Testis (tissue), 3 donors: ENCODE results near the gene UCHL1. TPM values are rescaled to one million over a fixed set of nuclear protein-coding genes. Genes with fewer than 3 reads are reported as not detected.

Experiments used
- DNase-seq: peaks from one replicate; pipeline ENCODE4 v3.0.0-alpha.2; 2019
- H3K27ac ChIP-seq, 2 donors: fragments of 200-600 bp; sonication (generic); one replicate each; pipeline ENCODE4 v1.5.1; 2019
- H3K27me3 ChIP-seq: fragments of 200-600 bp; sonication (generic); one replicate; pipeline ENCODE4 v1.5.1; 2019
- H3K36me3 ChIP-seq: fragments of 200-600 bp; sonication (generic); one replicate; pipeline ENCODE4 v1.5.1; 2017; ENCODE audit warnings: low read depth; ENCODE audit errors: missing control alignments
- H3K4me1 ChIP-seq: fragments of 200-600 bp; sonication (generic); one replicate; pipeline ENCODE4 v1.5.1; 2019
- H3K4me3 ChIP-seq, 2 donors: fragments of 200-600 bp; sonication (generic); one replicate each; pipeline ENCODE4 v1.5.1; 2017 to 2019
- H3K9me3 ChIP-seq: fragments of 200-600 bp; sonication (generic); one replicate; pipeline ENCODE4 v1.5.1; 2017
- POLR2A ChIP-seq: fragments of 450-650 bp; IDR thresholded peaks from one replicate; pipeline ENCODE4 v1.6.1; 2017; ENCODE audit warnings: antibody characterized with exemption, mild to moderate bottlenecking, moderate library complexity
- WGBS, 2 donors: methylation state at CpG; one replicate each; pipeline ENCODE4 v1.1.5; 2018; 5-methylcytosine and 5-hydroxymethylcytosine counted together
- intact Hi-C: fragments of 100-400 bp; cut with DNase I; formaldehyde crosslinking; loops from one replicate; pipeline ENCODE4 v1.15.1; 2023; ENCODE audit warnings: low total_unique reads
- polyA plus RNA-seq: library from polyadenylated mRNA; stranded (reverse); fragments of 350-450 nt; fragmentation: Illumina TruSeq; extraction: RNeasy Lipid Tissue Mini Kit (QIAGEN cat#74804); gene quantifications from one replicate; pipeline ENCODE4 v1.2.3, GENCODE V29; 2014; ENCODE audit warnings: low read depth, low replicate concordance; ENCODE audit not compliant: insufficient read depth
- total RNA-seq, 2 donors: library from RNA; depleted of rRNA; stranded (reverse); fragments of >200 nt; gene quantifications; one replicate each; pipeline ENCODE4 v1.2.3, GENCODE V29; 2016
- TF ChIP-seq, protein P1 (sequence below), 3 experiments: fragments of 450-650 bp in 2 of 3; fragments of 200-600 bp in 1 of 3; sonication (generic) in 1 of 3; IDR thresholded peaks; one replicate each; pipeline ENCODE4 v1.5.1; 2016 to 2019; ENCODE audit warnings: antibody characterized with exemption in 3 of 3, mild to moderate bottlenecking in 2 of 3, moderate library complexity in 1 of 3

The UCHL1 gene
- total and polyA plus RNA-seq, 3 donors from 2014 or later: 57.4 to 87.5 (median 84.2) TPM

DNA sequence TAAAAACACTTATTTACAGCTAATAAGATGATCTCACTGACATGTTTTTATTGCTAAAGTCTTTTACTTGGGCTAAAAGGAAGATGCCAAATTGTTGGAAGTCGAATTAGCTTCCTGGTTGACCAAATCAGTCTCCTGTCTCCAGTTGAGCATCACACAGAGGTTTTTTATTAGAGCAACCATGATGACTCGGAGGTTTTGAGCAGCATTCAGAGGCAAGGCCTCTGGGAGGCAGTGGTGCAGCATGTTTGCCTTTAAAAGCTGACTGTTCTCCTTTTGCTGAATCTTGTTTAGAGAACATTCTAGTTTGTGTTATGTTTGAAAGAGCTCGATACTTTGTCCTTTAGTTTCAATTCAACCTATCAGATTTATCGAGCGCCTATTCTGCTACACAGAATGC is 2.1 kb downstream of the UCHL1 start:
- H3K36me3 ChIP-seq: no peaks in the 10 kb centered on the region
- intact Hi-C loops: no loop called here
- H3K27me3 ChIP-seq: no peaks in the 10 kb centered on the region
- H3K4me3 ChIP-seq: no peak overlapping the region
- H3K4me1 ChIP-seq: peaks cover 5% of the 10 kb centered on the region
- H3K27ac ChIP-seq: no peak overlapping the region
- no peak for TF ChIP-seq POLR2A
- TF ChIP-seq, protein P1, sequence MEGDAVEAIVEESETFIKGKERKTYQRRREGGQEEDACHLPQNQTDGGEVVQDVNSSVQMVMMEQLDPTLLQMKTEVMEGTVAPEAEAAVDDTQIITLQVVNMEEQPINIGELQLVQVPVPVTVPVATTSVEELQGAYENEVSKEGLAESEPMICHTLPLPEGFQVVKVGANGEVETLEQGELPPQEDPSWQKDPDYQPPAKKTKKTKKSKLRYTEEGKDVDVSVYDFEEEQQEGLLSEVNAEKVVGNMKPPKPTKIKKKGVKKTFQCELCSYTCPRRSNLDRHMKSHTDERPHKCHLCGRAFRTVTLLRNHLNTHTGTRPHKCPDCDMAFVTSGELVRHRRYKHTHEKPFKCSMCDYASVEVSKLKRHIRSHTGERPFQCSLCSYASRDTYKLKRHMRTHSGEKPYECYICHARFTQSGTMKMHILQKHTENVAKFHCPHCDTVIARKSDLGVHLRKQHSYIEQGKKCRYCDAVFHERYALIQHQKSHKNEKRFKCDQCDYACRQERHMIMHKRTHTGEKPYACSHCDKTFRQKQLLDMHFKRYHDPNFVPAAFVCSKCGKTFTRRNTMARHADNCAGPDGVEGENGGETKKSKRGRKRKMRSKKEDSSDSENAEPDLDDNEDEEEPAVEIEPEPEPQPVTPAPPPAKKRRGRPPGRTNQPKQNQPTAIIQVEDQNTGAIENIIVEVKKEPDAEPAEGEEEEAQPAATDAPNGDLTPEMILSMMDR (IDR thresholded peaks at IDR 0.05): peak in 2 of 3 experiments; percentile 12 to 15
- peak; percentile 50 for DNase-seq
- WGBS, 2 donors: 55 to 81% methylated on average over 5 of the region's 5 CpGs
- no peaks in the 10 kb centered on the region for H3K9me3 ChIP-seq

DNA sequence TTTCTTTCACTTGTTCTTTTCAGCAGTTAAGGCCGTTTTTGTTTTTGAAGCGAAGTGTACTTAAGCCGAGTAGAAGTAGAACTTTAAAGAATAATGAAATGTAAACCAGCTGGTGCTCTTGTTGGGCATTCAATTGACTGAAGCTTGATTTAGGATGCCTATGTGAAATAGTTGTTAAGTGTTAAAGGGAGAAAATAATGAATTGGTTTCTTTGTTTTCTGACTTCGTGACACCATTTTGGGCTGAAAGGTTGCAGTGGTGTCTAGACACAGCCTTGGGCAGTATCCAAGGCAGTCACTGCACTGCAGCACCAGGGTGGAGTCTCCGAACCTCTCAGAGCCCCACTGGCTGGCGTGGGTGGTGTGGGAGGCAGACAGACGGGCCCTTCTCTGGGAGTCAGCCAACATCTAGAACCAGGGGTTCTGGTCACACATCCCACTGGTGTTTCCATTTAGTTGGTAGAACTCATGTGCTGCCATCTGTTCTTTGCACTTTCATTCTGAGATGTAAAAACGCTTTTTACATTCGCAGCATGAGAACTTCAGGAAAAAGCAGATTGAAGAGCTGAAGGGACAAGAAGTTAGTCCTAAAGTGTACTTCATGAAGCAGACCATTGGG is 3.5 kb downstream of the UCHL1 start:
- peaks cover 5% of the 10 kb centered on the region for H3K4me1 ChIP-seq
- H3K4me3 ChIP-seq: no peak overlapping the region
- no peaks in the 10 kb centered on the region for H3K27me3 ChIP-seq
- TF ChIP-seq, protein P1 (IDR thresholded peaks at IDR 0.05): no peak
- H3K9me3 ChIP-seq: no peaks in the 10 kb centered on the region
- DNase-seq: no peak
- intact Hi-C loops: no loop called here
- H3K27ac ChIP-seq: no peak overlapping the region
- H3K36me3 ChIP-seq: no peaks in the 10 kb centered on the region
- WGBS, 2 donors: 91 to 93% methylated on average over 9 of the region's 9 CpGs

DNA sequence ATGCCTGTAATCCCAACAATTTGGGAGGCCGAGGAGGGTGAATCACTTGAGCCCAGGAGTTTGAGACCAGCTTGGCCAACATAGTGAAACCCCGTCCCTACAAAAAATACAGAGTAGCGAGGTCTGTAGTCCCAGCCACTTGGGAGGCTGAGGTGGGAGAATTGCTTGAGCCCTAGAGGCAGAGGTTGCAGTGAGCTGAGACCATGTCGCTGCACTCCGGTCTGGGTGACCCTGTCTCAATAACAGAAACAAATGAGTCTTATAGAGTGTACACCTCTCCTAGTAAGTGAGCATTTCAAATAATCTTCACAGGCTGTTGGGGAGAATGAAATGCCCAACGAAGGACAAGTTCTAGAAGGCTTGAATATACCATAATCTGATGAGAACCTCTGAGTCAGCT is 5.5 kb downstream of the UCHL1 start:
- no peak for DNase-seq
- TF ChIP-seq, protein P1 (IDR thresholded peaks at IDR 0.05): no peak
- TF ChIP-seq POLR2A: no peak
- Histone ChIP-seq H3K4me1 (no peaks in the 10 kb centered on the region), H3K4me3 (no peak overlapping the region), H3K9me3 (no peaks in the 10 kb centered on the region), H3K27me3 (no peaks in the 10 kb centered on the region), H3K27ac (no peak overlapping the region), H3K36me3 (no peaks in the 10 kb centered on the region)
- intact Hi-C loops: no loop called here
- 94 to 98% methylated on average over 6 of the region's 6 CpGs for WGBS, 2 donors

DNA sequence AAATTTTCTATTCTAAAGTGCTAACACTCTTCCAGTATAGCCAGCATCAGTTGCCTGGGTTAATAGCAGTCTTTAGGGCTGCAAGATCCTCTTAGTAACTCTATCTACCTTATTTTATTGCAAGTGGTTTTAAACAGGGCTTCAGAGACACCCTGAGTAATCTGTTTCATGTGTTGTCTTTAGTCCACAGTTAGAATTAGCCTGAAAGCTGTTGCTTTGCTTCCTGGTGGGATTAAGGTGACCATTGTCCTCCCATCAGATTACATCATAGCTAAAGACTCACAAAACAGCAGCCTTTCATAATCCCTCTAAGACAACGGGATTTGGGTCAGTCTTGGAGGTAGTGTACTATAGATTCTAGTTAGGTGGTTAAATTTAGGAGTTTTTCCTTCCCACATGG is 7.5 kb downstream of the UCHL1 start:
- H3K4me3 ChIP-seq: no peak overlapping the region
- 87 to 93% methylated on average over 1 of the region's 1 CpG for WGBS, 2 donors
- H3K36me3 ChIP-seq: no peaks in the 10 kb centered on the region
- no peak for DNase-seq
- no peak for TF ChIP-seq POLR2A
- TF ChIP-seq, protein P1 (IDR thresholded peaks at IDR 0.05): no peak
- no peak overlapping the region for H3K27ac ChIP-seq
- intact Hi-C loops: no loop called here
- H3K27me3 ChIP-seq: no peaks in the 10 kb centered on the region
- H3K4me1 ChIP-seq: no peaks in the 10 kb centered on the region
- H3K9me3 ChIP-seq: no peaks in the 10 kb centered on the region

DNA sequence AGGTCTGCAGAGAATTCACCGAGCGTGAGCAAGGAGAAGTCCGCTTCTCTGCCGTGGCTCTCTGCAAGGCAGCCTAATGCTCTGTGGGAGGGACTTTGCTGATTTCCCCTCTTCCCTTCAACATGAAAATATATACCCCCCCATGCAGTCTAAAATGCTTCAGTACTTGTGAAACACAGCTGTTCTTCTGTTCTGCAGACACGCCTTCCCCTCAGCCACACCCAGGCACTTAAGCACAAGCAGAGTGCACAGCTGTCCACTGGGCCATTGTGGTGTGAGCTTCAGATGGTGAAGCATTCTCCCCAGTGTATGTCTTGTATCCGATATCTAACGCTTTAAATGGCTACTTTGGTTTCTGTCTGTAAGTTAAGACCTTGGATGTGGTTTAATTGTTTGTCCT is 11.3 kb downstream of the UCHL1 start:
- no peak for TF ChIP-seq POLR2A
- TF ChIP-seq, protein P1 (IDR thresholded peaks at IDR 0.05): no peak
- no peaks in the 10 kb centered on the region for H3K4me1 ChIP-seq
- intact Hi-C loops: no loop called here
- H3K9me3 ChIP-seq: no peaks in the 10 kb centered on the region
- 83 to 84% methylated on average over 7 of the region's 7 CpGs for WGBS, 2 donors
- H3K36me3 ChIP-seq: no peaks in the 10 kb centered on the region
- no peak for DNase-seq
- no peak overlapping the region for H3K27ac ChIP-seq
- H3K27me3 ChIP-seq: no peaks in the 10 kb centered on the region
- no peak overlapping the region for H3K4me3 ChIP-seq
